ELR (cell line): Measurements from ENCODE around the gene CCDC40.
"Not testable (repeated sequence)": the region's sequence is repeated elsewhere in the genome, so short reads cannot be mapped to it uniquely, and the experiment has no call there.

Source experiments
- DNase-seq: peaks from one replicate; pipeline ENCODE4 v3.0.0-alpha.2; 2015; ENCODE audit warnings: low read depth

The CCDC40 gene

GRCh38 chr17:80021600-80021999 is 14.8 kb upstream of the CCDC40 start:
- DNase-seq = no peak

DNA sequence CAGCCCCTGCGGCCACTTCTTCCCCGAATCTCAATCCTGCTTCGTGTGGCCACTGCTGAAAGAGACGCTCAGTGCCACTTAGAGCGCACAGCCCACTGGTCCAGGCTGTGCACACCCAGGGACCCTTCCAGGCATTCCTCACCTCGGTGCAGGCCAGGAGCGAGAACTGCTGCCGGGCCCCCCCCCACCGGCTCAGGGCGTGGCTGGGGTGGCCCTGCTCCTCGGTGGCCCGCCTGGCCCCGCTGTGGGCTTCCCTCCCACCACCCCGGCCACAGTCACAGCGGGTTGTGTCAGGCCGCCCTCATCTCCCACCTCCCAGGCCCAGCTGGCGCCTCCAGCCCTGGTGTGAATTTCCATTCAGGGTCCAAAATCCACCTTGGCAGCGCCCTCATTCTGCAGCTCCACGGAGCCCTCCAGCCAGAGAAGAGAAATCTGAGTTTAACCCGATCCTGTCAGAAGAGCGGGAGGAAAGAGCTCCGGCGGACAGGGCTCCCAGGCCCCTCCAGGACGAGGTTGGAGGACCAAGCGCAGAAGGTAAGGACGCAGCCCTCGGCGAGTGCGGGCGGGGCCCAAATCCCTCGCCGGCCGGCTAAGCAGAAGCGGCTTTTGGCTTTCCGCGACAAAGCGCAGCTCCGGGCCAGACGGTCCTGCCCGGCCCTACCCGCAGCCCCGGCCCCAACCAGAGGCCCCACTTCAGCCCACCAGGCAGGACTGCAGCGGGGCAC is 12.8 kb upstream of the CCDC40 start:
- DNase-seq = no peak

DNA sequence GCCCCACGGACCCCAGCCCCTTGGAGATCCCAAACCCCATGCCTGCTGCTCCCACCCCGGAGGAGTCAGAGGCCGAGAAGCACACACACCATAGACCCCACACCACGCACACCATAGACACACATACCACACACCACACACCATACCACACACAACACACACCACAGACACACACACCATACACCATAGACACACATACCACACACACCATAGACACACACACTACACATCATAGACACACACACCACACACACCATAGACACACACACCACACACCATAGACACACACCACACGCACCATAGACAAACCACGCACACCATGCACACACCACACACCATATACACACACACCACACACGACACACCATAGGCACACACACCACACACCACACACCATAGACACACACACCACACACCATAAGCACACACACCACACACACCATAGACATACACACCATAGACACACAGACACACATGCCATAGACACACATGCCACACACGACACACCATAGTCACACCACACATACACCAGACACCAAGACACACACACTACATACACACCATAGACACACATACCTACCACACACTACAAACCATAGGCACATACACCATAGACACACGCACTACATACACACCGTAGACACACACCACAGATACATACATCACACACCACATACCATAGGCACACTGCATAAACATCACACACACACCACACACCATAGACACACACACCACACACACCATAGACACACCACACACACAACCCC is 12.1 kb upstream of the CCDC40 start:
- no peak for DNase-seq

DNA sequence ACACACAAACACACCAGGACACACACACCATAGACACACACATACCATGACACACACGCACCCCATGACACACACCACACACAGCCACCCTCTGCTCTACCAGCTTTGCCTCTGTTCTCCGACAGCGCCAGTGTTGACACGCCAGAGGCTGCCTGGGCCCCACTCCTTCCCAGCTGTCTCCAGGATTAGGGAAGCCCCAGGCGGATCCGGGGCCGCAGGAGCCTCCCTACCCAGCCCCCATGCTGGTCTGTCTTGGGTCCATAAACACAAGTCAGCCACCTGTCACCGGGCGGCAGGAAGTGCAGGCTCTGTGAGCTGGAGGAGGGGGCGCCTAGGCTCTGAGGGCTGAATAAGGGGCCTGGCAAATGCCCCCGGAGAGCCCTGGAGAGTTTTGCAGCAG is 11.3 kb upstream of the CCDC40 start:
- no peak for DNase-seq

- no peak for DNase-seq
Measured at GRCh38 chr17:80025796-80026195, 10.6 kb upstream of the CCDC40 start.

DNA sequence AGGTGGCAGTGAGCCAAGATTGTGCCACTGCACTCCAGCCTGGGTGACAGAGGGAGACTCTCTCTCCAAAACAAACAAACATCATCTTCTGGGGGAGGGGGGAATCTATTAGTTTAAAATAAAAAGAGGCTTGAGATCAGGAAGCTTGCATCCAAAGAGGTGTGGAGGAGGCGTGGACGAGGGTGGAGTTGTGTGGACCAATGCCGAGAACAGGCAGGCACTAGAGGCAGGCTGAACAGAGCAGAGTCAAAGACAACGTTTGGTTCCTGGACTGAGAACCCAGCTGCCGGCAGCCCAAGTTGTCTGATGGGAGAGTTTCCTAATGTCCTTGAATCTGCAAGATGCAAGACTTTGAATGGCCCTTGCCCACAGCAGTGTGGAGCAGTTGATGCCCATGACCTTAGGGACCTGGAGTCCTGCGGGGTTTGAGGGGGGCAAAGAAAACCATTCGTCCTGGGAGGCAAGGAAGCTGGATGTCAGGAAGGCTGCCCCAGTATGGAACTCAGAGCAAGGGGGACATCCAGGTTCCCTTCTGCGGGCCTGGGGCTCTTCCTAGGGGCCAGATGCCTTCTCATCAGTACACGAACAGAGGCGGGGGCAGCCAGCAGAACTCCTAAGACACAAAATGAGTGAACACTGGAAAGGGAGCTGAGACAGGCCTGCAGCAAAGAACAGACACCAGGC is 9.9 kb upstream of the CCDC40 start:
- no peak for DNase-seq

DNA sequence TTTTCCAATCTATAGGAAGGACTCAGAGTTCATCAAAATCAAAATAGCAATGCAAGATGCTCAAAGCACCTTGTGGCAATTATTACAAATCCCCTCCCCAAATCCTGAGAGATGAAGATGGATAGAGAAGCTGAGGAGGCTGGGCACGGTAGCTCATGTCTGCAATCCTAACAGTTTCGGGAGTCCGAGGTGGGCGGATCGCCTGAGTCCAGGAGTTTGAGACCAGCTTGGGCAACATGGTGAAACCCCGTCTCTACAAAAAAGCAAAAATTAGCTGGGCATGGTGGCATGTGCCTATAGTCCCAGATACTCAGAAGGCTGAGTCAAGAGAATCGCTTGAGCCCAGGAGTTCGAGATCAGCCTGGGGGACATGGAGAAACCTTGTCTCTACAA is 9.4 kb upstream of the CCDC40 start:
- no peak for DNase-seq

DNA sequence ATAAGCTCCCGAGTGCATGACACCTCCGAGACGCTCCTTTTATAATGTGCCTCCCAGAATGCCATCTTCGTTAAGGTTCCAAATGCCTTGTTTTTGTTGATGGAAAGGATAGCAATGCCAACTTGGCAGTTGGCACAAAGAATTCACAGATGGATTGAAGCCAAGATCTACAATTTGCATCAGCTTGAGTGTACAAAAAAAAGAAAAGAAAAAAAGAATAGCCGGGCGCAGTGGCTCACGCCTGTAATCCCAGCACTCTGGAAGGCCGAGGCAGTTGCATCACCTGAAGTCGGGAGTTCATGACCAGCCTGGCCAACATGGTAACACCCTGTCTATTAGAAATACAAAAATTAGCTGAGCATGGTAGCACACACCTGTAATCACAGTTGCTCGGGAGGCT is 8.4 kb upstream of the CCDC40 start:
- DNase-seq = no peak

DNA sequence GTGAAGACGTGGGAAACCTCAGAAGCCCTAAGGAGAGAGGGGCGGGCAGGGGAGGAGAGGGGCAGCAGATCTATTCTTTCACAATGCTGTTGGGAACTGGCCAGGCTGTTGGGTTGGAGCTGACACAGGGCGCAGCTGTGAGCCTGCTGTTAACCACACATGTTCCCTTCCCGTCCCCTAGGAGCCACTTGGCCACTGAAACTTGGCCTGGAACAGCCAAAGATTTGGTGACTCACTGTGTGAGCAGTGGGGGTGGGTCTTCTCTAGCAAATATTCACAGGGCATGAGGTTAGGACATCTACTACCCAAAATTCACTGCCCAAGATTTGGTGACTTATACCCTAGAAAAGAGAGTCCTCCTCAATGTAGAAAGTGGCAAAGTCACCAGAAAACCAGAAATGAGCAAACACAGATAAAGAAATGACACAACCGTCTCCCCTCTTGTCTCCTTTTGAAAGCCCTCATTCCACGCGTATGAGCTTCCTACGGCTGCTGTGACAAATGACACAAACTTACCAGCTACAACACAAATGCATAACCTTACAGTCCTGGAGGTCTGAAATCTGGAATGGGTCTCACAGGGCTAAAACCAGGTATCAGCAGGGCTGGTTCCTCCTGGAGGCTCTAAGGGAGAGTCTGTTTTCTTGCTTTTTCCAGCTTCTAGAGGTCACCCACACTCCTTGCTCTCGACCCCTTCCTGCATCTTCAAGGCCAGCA is 7.0 kb upstream of the CCDC40 start:
- peak; percentile 60 for DNase-seq

DNA sequence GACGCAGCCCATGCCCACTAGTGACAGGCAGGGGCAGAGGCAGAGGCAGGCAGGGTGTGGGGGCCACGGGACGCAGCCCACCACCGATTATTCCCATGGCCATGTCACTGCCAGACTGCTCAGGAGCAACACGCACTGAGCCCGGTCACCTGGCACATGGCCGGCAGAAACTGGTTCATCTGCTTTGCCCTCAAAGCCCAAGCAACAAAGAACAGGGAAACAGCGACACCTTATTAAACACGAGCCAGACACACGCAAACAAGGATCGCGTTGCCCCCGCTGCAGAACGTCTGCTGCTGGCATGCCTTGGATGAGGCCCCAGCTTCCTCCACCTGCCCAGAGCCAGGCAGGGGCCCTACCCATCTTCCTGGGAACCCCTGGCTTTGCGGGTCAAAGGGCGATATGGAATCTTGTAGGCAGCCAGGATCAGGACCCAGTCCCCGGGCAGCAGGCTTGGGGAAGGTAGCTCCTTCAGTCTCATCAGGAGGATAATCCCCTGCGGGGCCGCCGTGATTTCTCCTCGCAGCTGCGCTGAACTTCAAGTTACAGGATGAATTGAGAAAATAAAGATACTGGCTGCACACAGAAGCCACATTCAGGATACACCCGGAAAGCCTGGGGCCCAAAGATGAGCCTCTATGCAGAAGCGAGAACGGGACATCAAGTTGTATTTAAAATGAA is 5.6 kb upstream of the CCDC40 start:
- DNase-seq = no peak

DNA sequence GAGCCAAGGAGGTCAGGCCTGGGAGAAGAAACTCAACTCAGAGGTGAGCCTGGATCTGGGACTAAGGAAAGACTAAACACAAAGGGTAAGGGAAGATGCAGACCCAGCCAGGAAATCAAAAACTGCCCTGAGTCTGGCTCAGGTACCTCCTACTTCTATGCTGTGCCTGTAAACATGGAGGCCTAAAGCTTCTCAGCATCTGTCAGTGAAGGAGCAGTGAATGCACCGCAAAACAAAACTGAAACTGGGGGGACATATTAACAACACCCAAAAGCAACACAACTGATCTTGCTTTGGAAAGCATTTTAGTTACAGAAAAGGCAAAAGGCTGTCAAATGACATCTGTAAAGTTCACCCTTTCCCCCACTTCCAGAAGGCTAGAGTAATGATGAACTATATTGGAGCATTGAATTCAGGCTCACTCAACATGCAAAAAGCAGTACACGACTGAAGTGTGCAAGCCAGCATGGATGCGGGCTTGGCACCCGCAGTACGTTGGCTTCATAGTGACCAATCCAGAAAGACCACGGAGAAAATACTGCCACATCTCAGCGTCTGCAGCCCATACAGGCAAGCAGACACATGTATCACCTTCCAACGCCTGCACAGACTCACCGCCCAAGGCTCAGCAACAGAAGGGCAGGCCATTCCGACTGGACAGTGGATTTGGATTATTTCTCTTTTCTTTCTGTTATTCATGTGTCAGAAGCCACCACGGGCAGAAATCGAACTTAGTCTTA is 4.6 kb upstream of the CCDC40 start:
- no peak for DNase-seq

GRCh38 chr17:80032614-80033171 is 3.7 kb upstream of the CCDC40 start:
- DNase-seq = no peak

- no peak for DNase-seq
Measured at GRCh38 chr17:80033840-80034239, 2.6 kb upstream of the CCDC40 start.

DNA sequence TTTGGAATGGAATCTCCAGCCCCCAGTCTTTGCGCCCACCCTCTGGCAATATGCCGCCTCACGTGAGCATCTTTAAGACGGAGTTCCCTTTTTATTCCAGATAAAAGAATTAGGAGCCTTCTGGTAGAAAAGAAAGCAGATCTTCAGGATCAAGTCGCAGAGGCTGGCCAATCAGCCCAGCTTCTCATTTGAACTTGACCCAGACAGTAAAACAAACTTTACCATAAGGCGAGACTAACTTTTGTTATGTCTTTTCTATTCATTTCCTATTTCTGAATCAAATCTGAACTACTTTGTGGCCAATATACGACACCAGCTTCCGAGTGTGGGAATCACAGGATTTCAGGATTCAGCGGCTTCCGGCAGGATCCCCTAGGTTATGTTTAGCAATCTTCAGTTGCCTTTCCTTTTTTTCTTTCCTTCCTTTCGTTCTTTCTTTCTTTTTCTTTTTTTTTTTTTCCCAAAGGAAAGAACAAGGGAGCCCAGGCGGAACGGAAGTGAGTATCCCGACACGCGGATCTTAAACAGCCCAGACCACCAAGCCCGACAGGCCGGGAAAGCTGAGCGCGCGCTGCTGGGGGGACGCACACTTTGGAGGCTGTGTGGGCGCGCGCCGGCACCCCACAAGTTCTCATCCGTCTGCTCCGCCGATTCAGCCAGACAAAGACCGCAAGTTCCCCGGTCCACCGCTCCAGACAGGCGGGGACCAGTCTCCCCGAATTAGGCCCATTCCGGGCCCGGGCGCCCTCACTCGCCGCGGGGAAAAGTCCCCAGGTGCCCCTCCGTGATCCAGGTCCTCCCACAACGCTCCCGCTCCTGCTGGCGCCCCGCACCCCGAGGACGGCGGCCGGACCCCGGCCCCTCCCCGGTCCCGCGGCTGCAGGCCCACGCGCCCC is 1.4 kb upstream of the CCDC40 start:
- DNase-seq = peak; percentile 64

- no peak for DNase-seq
Measured at GRCh38 chr17:80035687-80035936, 830 bp upstream of the CCDC40 start, which contains the start of gene TBC1D16. Gene TBC1D16, minus strand, starts transcription at chr17:80035872. Its CDS starts 22,325 bp downstream, at chr17:80013547.

- peak; percentile 62 for DNase-seq
Measured at GRCh38 chr17:80036715-80037477, 454 bp downstream of the CCDC40 start.

DNA sequence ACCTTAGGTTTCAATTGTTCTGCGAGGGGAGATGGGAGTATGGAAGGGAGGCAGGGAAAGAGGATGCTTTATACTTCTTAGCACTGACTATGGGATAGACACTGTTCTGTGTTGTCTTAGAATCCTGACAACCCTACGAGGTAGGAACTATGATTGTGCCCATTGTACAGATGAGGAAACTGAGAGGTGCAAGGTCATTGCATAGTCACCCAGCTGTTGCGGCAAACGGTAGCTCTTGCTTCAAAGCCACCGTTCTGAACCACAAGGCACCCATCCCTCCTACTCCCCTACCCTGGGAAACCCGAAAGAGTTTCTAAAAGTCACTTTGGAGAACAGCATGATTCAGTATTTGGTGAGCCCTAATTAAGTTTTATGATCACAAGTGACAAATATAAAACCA is 7.5 kb downstream of the CCDC40 start:
- no peak for DNase-seq

- no peak for DNase-seq
Measured at GRCh38 chr17:80045703-80046102, 9.3 kb downstream of the CCDC40 start.

- DNase-seq = not testable (repeated sequence)
Measured at GRCh38 chr17:80046709-80047108, 10.3 kb downstream of the CCDC40 start.
